ENCODE results near the gene PLXNB1.

The PLXNB1 gene

DNA sequence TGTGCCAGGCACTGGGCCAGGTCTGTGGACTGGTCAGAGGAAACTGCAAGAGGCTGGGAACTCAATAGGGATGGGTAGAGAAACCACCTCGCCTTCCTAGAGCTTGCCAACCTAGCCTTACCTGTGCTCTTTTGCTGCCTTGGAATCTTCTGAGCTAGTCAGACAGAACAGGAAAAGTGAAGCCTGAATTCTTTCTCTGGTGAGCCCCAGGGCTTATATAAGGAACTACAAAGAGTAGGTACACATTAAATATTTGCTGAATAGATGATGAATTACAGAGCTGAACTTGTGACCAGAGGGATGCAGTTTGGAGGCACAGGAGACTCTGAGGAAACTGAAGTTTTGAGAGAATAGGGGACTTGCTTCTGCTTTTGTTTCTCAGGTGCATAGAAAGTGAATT, 73.5 kb downstream of the PLXNB1 start:
- no peak for DNase-seq

DNA sequence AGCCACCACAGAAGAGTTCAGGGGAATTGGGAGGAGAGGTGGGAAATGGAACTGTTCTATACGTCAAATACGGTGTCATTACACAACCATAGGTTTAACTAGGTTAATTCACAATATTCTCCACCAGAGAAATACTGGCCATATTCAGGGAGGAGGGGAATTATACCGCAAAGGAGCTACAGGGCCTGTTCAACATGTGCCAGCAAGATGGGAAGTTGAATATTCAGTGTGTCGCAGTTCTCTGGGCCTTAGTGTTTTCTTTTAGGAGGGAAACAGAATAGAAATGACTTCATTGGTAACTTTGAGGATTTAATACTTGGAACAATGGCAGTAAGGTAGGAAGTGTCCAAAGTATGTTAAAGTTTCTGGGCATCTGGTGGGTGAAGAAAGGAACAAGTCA, 75.9 kb downstream of the PLXNB1 start:
- no peak for DNase-seq
